Thoracic aorta (tissue), 2 donors: ENCODE results near the gene ZNF831. TPM values are rescaled to one million over a fixed set of nuclear protein-coding genes. Genes with fewer than 3 reads are reported as not detected.

ENCODE experiments used
- ATAC-seq: fragments of 150-250 bp; one replicate; pipeline ENCODE4 v1.8.0; 2017; ENCODE audit warnings: low read depth; ENCODE audit not compliant: insufficient number of reproducible peaks, low FRiP score
- DNase-seq: peaks from one replicate; pipeline ENCODE4 v3.0.0-alpha.2; 2020; ENCODE audit warnings: low spot score
- H3K27ac ChIP-seq, 2 donors: fragments of 200-600 bp; sonication (generic); 1 replicate in 1 of 2; 2 replicates in 1 of 2; pipeline ENCODE4 v1.5.1; 2016; ENCODE audit warnings: mild to moderate bottlenecking in 2 of 2, moderate library complexity in 2 of 2
- H3K27me3 ChIP-seq: fragments of 200-600 bp; sonication (generic); replicated peaks from 2 replicates; pipeline ENCODE4 v1.6.0; 2016; ENCODE audit warnings: mild to moderate bottlenecking; ENCODE audit not compliant: insufficient read depth
- H3K36me3 ChIP-seq: fragments of 200-600 bp; sonication (generic); one replicate; pipeline ENCODE4 v1.5.1; 2016
- H3K4me1 ChIP-seq, 2 donors: fragments of 200-600 bp; sonication (generic); 1 replicate in 1 of 2; 2 replicates in 1 of 2; pipeline versions ENCODE4 v1.5.1 to v1.6.0; 2016; ENCODE audit warnings: low read depth in 2 of 2, mild to moderate bottlenecking in 1 of 2; ENCODE audit not compliant: control insufficient read depth in 1 of 2
- H3K4me3 ChIP-seq: fragments of 200-600 bp; sonication (generic); 2 replicates; pipeline ENCODE4 v1.5.1; 2016; ENCODE audit warnings: mild to moderate bottlenecking
- H3K9me3 ChIP-seq: fragments of 200-600 bp; sonication (generic); 2 replicates; pipeline ENCODE4 v1.5.1; 2016
- CTCF ChIP-seq: fragments of 200-600 bp; sonication (generic); IDR thresholded peaks from one replicate; pipeline ENCODE4 v1.5.1; 2019; ENCODE audit warnings: antibody characterized with exemption
- total RNA-seq, 2 donors: library from RNA; depleted of rRNA; stranded (reverse); fragments of >200 nt; gene quantifications; one replicate each; pipeline versions ENCODE4 v1.1.0 to v1.2.3, GENCODE V29; 2016

Gene ZNF831
- total RNA-seq, 2 donors from 2014 or later: 1.1 to 1.3 TPM

GRCh38 chr20:59141818-59142581 is 21.6 kb upstream of the ZNF831 start:
- no peak for TF ChIP-seq CTCF
- H3K27ac ChIP-seq: no peak overlapping the region
- ATAC-seq (no peak), DNase-seq (no peak)
- H3K4me1 ChIP-seq: peaks cover 6 to 10% of the 10 kb centered on the region in 2 donors
- no peak overlapping the region for H3K4me3 ChIP-seq
- H3K9me3 ChIP-seq: no peaks in the 10 kb centered on the region
- no peaks in the 10 kb centered on the region for H3K27me3 ChIP-seq
- no peaks in the 10 kb centered on the region for H3K36me3 ChIP-seq

DNA sequence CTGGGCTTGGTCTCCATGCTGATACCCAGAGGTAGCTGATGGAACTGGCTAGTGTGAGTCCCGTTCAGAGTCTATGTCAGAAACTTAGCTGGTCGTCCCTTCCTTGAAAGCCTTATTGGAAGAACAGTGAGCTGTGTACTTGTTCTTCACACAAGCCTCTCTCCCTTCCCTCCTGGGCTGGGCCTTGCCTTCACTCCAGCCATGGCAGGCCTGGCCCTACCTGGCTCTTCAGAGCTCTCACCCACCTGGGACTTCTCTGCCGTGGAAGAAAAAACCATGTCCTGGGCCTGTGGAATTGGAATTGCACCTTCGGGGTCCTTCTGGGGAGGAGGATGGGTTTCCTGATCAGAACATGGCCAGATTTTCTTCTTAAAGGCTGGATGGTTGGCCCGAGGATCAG is 20.3 kb upstream of the ZNF831 start:
- Histone ChIP-seq H3K27ac (no peak overlapping the region), H3K27me3 (no peaks in the 10 kb centered on the region), H3K4me3 (no peak overlapping the region), H3K36me3 (no peaks in the 10 kb centered on the region), H3K9me3 (no peaks in the 10 kb centered on the region), H3K4me1 (peaks cover 13 to 21% of the 10 kb centered on the region in 2 donors)
- TF ChIP-seq CTCF: no peak
- no peak for DNase-seq
- no peak for ATAC-seq

GRCh38 chr20:59144179-59144830 is 19.3 kb upstream of the ZNF831 start:
- Histone ChIP-seq H3K4me3 (no peak overlapping the region), H3K27me3 (no peaks in the 10 kb centered on the region), H3K36me3 (no peaks in the 10 kb centered on the region), H3K27ac (no peak overlapping the region), H3K9me3 (no peaks in the 10 kb centered on the region), H3K4me1 (peaks cover 13 to 21% of the 10 kb centered on the region in 2 donors)
- ATAC-seq (no peak), DNase-seq (no peak)
- no peak for TF ChIP-seq CTCF

GRCh38 chr20:59144831-59145196 is 18.8 kb upstream of the ZNF831 start:
- ATAC-seq (no peak), DNase-seq (no peak)
- Histone ChIP-seq H3K4me3 (no peak overlapping the region), H3K36me3 (no peaks in the 10 kb centered on the region), H3K27me3 (no peaks in the 10 kb centered on the region), H3K4me1 (peaks cover 13 to 25% of the 10 kb centered on the region in 2 donors), H3K27ac (no peak overlapping the region), H3K9me3 (no peaks in the 10 kb centered on the region)
- TF ChIP-seq CTCF: no peak

GRCh38 chr20:59145247-59145923 is 18.2 kb upstream of the ZNF831 start:
- TF ChIP-seq CTCF: no peak
- no peaks in the 10 kb centered on the region for H3K27me3 ChIP-seq
- no peak for DNase-seq
- H3K9me3 ChIP-seq: no peaks in the 10 kb centered on the region
- H3K27ac ChIP-seq: no peak overlapping the region
- ATAC-seq: no peak
- peaks cover 16 to 30% of the 10 kb centered on the region in 2 donors for H3K4me1 ChIP-seq
- no peaks in the 10 kb centered on the region for H3K36me3 ChIP-seq
- no peak overlapping the region for H3K4me3 ChIP-seq
